GM12891 (cell line): ENCODE results near the gene PIGX.

ENCODE experiments used
- DNase-seq: peaks from one replicate; pipeline ENCODE4 v3.0.0; 2011; ENCODE audit warnings: low spot score; ENCODE audit not compliant: insufficient read length
- FAIRE-seq: peaks from 2 replicates; lab custom pipeline; 2011; peaks lifted over from hg19 to GRCh38; lab: Jason Lieb, UNC
- PAX5 ChIP-seq: IDR thresholded peaks from 2 replicates; pipeline ENCODE4 v1.6.1; 2011; ENCODE audit warnings: low read length, moderate library complexity, mild to moderate bottlenecking; ENCODE audit not compliant: insufficient read depth, severe bottlenecking
- POLR2A ChIP-seq: IDR thresholded peaks from 2 replicates; pipeline ENCODE4 v1.6.1; 2011; ENCODE audit warnings: low read depth, low read length, control low read depth
- POLR2AphosphoS5 ChIP-seq: IDR thresholded peaks from 2 replicates; pipeline ENCODE4 v1.6.1; 2011; ENCODE audit warnings: low read depth, low read length, control low read depth
- POU2F2 ChIP-seq: IDR thresholded peaks from 2 replicates; pipeline ENCODE4 v1.6.1; 2011; ENCODE audit warnings: low read depth, mild to moderate bottlenecking, control low read depth, low read length, moderate library complexity
- SPI1 ChIP-seq: IDR thresholded peaks from 2 replicates; pipeline ENCODE4 v1.6.1; 2011; ENCODE audit warnings: low read depth, low read length, control low read depth
- TAF1 ChIP-seq: IDR thresholded peaks from 2 replicates; pipeline ENCODE4 v1.6.1; 2011; ENCODE audit warnings: low read depth, low read length, control low read depth

PIGX gene

GRCh38 chr3:196774848-196775422 lies 62.8 kb downstream of the PIGX start:
- FAIRE-seq (no peak), DNase-seq (no peak)
- TF ChIP-seq TAF1: no peak
- no peak for TF ChIP-seq POLR2AphosphoS5
- no peak for TF ChIP-seq SPI1
- no peak for TF ChIP-seq POU2F2
- no peak for TF ChIP-seq PAX5

- no peak for FAIRE-seq
- no peak for DNase-seq
- TF ChIP-seq POU2F2 (no peak), SPI1 (peak; percentile 47), TAF1 (no peak), POLR2A (no peak)
Observed at GRCh38 chr3:196775938-196776337, 63.8 kb downstream of the PIGX start.

GRCh38 chr3:196777836-196778235 lies 65.7 kb downstream of the PIGX start:
- DNase-seq (no peak), FAIRE-seq (no peak)
- TF ChIP-seq POLR2AphosphoS5 (no peak), POLR2A (no peak), SPI1 (no peak), POU2F2 (no peak), PAX5 (no peak), TAF1 (no peak)

- DNase-seq (no peak), FAIRE-seq (no peak)
- no peak for TF ChIP-seq TAF1
- TF ChIP-seq SPI1: no peak
- no peak for TF ChIP-seq POLR2AphosphoS5
- TF ChIP-seq POLR2A: no peak
- TF ChIP-seq PAX5: no peak
- no peak for TF ChIP-seq POU2F2
Observed at GRCh38 chr3:196778755-196779154, 66.6 kb downstream of the PIGX start.

GRCh38 chr3:196782511-196782910 lies 70.3 kb downstream of the PIGX start:
- DNase-seq (no peak), FAIRE-seq (no peak)
- no peak for TF ChIP-seq PAX5
